ENCODE measurements around the gene ULK4. TPM values are rescaled to one million over a fixed set of nuclear protein-coding genes. Genes with fewer than 3 reads are reported as not detected.

The ULK4 gene
- total RNA-seq, 1 experiment from 2014 or later: 4.2 TPM

DNA sequence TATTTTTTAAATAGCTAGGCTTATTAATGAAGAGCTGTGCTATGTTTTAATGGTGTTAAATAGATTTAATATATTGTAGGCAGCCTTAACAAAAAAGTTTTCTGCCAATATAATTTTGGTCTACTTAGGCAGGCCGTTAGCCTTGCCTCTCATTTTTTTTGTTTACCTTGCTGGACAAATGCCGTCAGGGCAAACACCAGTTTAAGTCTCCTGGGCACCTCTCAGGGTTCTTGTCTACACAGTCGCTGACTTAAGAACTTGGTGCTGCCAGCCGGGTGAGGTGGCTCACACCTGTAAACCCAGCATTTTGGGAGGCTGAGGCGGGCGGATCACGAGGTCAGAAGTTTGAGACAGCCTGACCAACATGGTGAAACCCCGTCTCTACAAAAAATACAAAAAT, 153.3 kb downstream of the ULK4 start:
- Mint-ChIP-seq H3K36me3 (ENCODE audit: insufficient read depth, unreplicated experiment) (no peaks in the 10 kb centered on the region), H3K27ac (ENCODE audit: unreplicated experiment) (no peak overlapping the region), H3K4me3 (ENCODE audit: unreplicated experiment) (no peak overlapping the region), H3K9me3 (ENCODE audit: unreplicated experiment) (no peaks in the 10 kb centered on the region), H3K4me1 (ENCODE audit: low read depth, unreplicated experiment) (no peaks in the 10 kb centered on the region), H3K27me3 (ENCODE audit: insufficient read depth, unreplicated experiment) (no peaks in the 10 kb centered on the region)
- no peaks in the 10 kb centered on the region for H3K4me1 ChIP-seq
- POLR2A ChIA-PET: no interaction called here
- intact Hi-C loops (cut with micrococcal nuclease; ENCODE audit: unreplicated experiment): no loop called here
- DNase-seq: no peak
- TF ChIP-seq, protein P1, sequence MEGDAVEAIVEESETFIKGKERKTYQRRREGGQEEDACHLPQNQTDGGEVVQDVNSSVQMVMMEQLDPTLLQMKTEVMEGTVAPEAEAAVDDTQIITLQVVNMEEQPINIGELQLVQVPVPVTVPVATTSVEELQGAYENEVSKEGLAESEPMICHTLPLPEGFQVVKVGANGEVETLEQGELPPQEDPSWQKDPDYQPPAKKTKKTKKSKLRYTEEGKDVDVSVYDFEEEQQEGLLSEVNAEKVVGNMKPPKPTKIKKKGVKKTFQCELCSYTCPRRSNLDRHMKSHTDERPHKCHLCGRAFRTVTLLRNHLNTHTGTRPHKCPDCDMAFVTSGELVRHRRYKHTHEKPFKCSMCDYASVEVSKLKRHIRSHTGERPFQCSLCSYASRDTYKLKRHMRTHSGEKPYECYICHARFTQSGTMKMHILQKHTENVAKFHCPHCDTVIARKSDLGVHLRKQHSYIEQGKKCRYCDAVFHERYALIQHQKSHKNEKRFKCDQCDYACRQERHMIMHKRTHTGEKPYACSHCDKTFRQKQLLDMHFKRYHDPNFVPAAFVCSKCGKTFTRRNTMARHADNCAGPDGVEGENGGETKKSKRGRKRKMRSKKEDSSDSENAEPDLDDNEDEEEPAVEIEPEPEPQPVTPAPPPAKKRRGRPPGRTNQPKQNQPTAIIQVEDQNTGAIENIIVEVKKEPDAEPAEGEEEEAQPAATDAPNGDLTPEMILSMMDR (IDR thresholded peaks at IDR 0.05; ENCODE audit: insufficient read depth in 1 of 2, low read depth in 1 of 2, low read length in 1 of 2, severe bottlenecking in 1 of 2, unreplicated experiment in 1 of 2): no peak
- no peaks in the 10 kb centered on the region for H3K9me3 ChIP-seq
- H3K36me3 ChIP-seq (ENCODE audit: control insufficient read depth, insufficient read depth, low read length): no peaks in the 10 kb centered on the region
- no peaks in the 10 kb centered on the region for H3K27me3 ChIP-seq (replicated peaks; ENCODE audit: control insufficient read depth, insufficient read depth, low read length)
- CTCF ChIA-PET: interaction anchor here (0.6 kb wide), 1 partner anchor 46 kb away, joined by 3 read pairs; no protein-coding TSS in a partner anchor
- no TSS peak for BruUV-seq (replicated peaks)
- no peak overlapping the region for H3K4me3 ChIP-seq (ENCODE audit: low read depth, low read length)

GRCh38 chr3:41808152-41808551, 153.8 kb downstream of the ULK4 start:
- Mint-ChIP-seq H3K36me3 (ENCODE audit: insufficient read depth, unreplicated experiment) (no peaks in the 10 kb centered on the region), H3K4me3 (ENCODE audit: unreplicated experiment) (no peak overlapping the region), H3K9me3 (ENCODE audit: unreplicated experiment) (no peaks in the 10 kb centered on the region), H3K27me3 (ENCODE audit: insufficient read depth, unreplicated experiment) (no peaks in the 10 kb centered on the region), H3K4me1 (ENCODE audit: low read depth, unreplicated experiment) (no peaks in the 10 kb centered on the region), H3K27ac (ENCODE audit: unreplicated experiment) (no peak overlapping the region)
- no peaks in the 10 kb centered on the region for H3K36me3 ChIP-seq (ENCODE audit: control insufficient read depth, insufficient read depth, low read length)
- no peaks in the 10 kb centered on the region for H3K9me3 ChIP-seq
- no TSS peak for BruUV-seq (replicated peaks)
- no peaks in the 10 kb centered on the region for H3K4me1 ChIP-seq
- no peak overlapping the region for H3K4me3 ChIP-seq (ENCODE audit: low read depth, low read length)
- CTCF ChIA-PET: interaction anchor here (0.6 kb wide), 1 partner anchor 46 kb away, joined by 3 read pairs; no protein-coding TSS in a partner anchor
- DNase-seq: no peak
- POLR2A ChIA-PET: no interaction called here
- intact Hi-C loops (cut with micrococcal nuclease; ENCODE audit: unreplicated experiment): no loop called here
- no peaks in the 10 kb centered on the region for H3K27me3 ChIP-seq (replicated peaks; ENCODE audit: control insufficient read depth, insufficient read depth, low read length)
- TF ChIP-seq, protein P1 (IDR thresholded peaks at IDR 0.05; ENCODE audit: insufficient read depth in 1 of 2, low read depth in 1 of 2, low read length in 1 of 2, severe bottlenecking in 1 of 2, unreplicated experiment in 1 of 2): no peak

- no peak for DNase-seq
Measured at GRCh38 chr3:41794748-41795589, 166.9 kb downstream of the ULK4 start.

More at GRCh38 chr3:41794748-41795589, 166.9 kb downstream of the ULK4 start:
- TF ChIP-seq, protein P1 (IDR thresholded peaks at IDR 0.05; ENCODE audit: insufficient read depth in 1 of 2, low read depth in 1 of 2, low read length in 1 of 2, severe bottlenecking in 1 of 2, unreplicated experiment in 1 of 2): no peak
- H3K9me3 Mint-ChIP-seq (ENCODE audit: unreplicated experiment): no peaks in the 10 kb centered on the region
- no peaks in the 10 kb centered on the region for H3K4me1 Mint-ChIP-seq (ENCODE audit: low read depth, unreplicated experiment)
- Histone ChIP-seq H3K27me3 (replicated peaks; ENCODE audit: control insufficient read depth, insufficient read depth, low read length) (no peaks in the 10 kb centered on the region), H3K36me3 (ENCODE audit: control insufficient read depth, insufficient read depth, low read length) (no peaks in the 10 kb centered on the region), H3K9me3 (no peaks in the 10 kb centered on the region), H3K4me1 (no peaks in the 10 kb centered on the region), H3K4me3 (ENCODE audit: low read depth, low read length) (no peak overlapping the region)
- POLR2A ChIA-PET: no interaction called here
- H3K27ac Mint-ChIP-seq (ENCODE audit: unreplicated experiment): no peak overlapping the region
- no peaks in the 10 kb centered on the region for H3K36me3 Mint-ChIP-seq (ENCODE audit: insufficient read depth, unreplicated experiment)
- CTCF ChIA-PET: no interaction called here
- no peak overlapping the region for H3K4me3 Mint-ChIP-seq (ENCODE audit: unreplicated experiment)
- no TSS peak for BruUV-seq (replicated peaks)
- H3K27me3 Mint-ChIP-seq (ENCODE audit: insufficient read depth, unreplicated experiment): no peaks in the 10 kb centered on the region
- intact Hi-C loops (cut with micrococcal nuclease; ENCODE audit: unreplicated experiment): no loop called here
